ENCODE measurements around the gene TOX3. TPM values are rescaled to one million over a fixed set of nuclear protein-coding genes. Genes with fewer than 3 reads are reported as not detected.
A peak's percentile ranks its signal among the peaks of the same experiment; 100 is the strongest.

TOX3 gene
- total and polyA plus RNA-seq, 2 of the 13 experiments (the other 11 are each of a cell fraction or from before 2014, with no cell fraction given): 14.5 to 98.6 TPM

- ChIA-PET POLR2A (interaction anchor here (1.0 to 3.1 kb wide), 3 partner anchors 13 to 78 kb away, joined by 4 to 10 read pairs (median 6); no protein-coding TSS in a partner anchor), CTCF (ENCODE audit: low intra/inter-chr PET ratio, low total read pairs) (no interaction called here)
- Histone ChIP-seq H4K20me1 (ENCODE audit: insufficient read depth, low read length) (no peaks in the 10 kb centered on the region; the same call in 1 of the 2 replicates), H3K4me1 (ENCODE audit: insufficient read depth, low read length) (peaks cover 93% of the 10 kb centered on the region), H3K4me3 (replicated peaks in 1 of 3; ENCODE audit: insufficient read depth in 1 of 3, low read depth in 2 of 3, low read length in 3 of 3) (no peak overlapping the region), H3K27ac (ENCODE audit: extremely low read length, insufficient read depth, low read length) (peak overlapping the region; percentile 41), H3K4me2 (ENCODE audit: low read depth, low read length) (no peak overlapping the region), H3K9ac (ENCODE audit: insufficient read depth, low read depth, low read length) (no peak overlapping the region), H3K9me3 (ENCODE audit: low read length) (no peaks in the 10 kb centered on the region), H3K36me3 (replicated peaks in 1 of 2; ENCODE audit: control insufficient read depth in 1 of 2, insufficient read depth in 2 of 2, low read length in 2 of 2) (peaks cover 0 to 6% of the 10 kb centered on the region in 2 experiments; a peak in 2 of 5 replicates), H2AFZ (ENCODE audit: low read length) (no peak overlapping the region), H3K79me2 (ENCODE audit: insufficient read depth, low read length) (peaks cover 96% of the 10 kb centered on the region), H3K27me3 (ENCODE audit: control insufficient read depth in 1 of 2, insufficient read depth in 2 of 2, low read length in 2 of 2) (no peaks in the 10 kb centered on the region)
- DNase-seq (ENCODE audit: low spot score): no peak
- FAIRE-seq: no peak
- intact Hi-C loops (cut with micrococcal nuclease; ENCODE audit: unreplicated experiment): no loop called here
- in situ Hi-C loops (cut with HindIII; ENCODE audit: extremely low pct_ligation_motif_present, low pct_unique_long_range_greater_than_20kb): no loop called here
- no TSS peak for BruUV-seq (replicated peaks)
- TF ChIP-seq CTCF (CRISPR knock-in tag; IDR thresholded peaks at IDR 0.05): no peak
- no peak for TF ChIP-seq TOE1 (CRISPR knock-in tag; IDR thresholded peaks at IDR 0.05)
- TF ChIP-seq ATF1 (CRISPR knock-in tag; IDR thresholded peaks at IDR 0.05): no peak
- TF ChIP-seq ZHX1 (CRISPR knock-in tag; IDR thresholded peaks at IDR 0.05; ENCODE audit: low read depth): no peak
- no peak for TF ChIP-seq ZBTB25 (CRISPR knock-in tag; IDR thresholded peaks at IDR 0.05)
- TF ChIP-seq THYN1 (CRISPR knock-in tag; IDR thresholded peaks at IDR 0.05; ENCODE audit: borderline replicate concordance, low read depth): no peak
- no peak for ATAC-seq
- WGBS (ENCODE audit: low lambda C conversion rate): 89% methylated on average over 5 of the region's 5 CpGs
Measured at GRCh38 chr16:52499060-52499440, 47.9 kb downstream of the TOX3 start.
